Measurements from ENCODE around the gene LGALS3. TPM values are rescaled to one million over a fixed set of nuclear protein-coding genes. Genes with fewer than 3 reads are reported as not detected.

Gene LGALS3
- total RNA-seq, 4 donors from 2014 or later, result 253 to 467 (median 361) TPM

DNA sequence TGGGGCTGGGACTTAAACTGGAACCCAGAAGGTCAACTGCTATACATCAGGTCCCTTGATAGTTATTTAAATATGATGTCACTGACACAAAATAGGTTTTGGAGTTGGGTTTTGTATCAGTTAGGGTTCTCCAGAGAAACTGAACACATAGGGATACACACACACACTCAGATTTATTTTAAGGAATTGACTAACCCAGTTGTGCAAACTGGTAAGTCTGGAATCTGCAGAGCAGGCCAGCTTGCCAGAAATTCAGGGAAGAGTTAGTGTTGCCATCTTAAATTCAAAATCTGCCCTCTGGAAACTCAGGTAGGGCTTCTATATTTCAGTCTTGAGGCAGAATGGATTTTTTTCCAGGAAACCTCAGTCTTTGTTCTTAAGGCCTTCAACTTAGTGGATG is 40.7 kb upstream of the LGALS3 start:
- no peak overlapping the region for H3K27ac ChIP-seq
- no peak overlapping the region for H3K4me3 ChIP-seq
- TF ChIP-seq, protein P1, sequence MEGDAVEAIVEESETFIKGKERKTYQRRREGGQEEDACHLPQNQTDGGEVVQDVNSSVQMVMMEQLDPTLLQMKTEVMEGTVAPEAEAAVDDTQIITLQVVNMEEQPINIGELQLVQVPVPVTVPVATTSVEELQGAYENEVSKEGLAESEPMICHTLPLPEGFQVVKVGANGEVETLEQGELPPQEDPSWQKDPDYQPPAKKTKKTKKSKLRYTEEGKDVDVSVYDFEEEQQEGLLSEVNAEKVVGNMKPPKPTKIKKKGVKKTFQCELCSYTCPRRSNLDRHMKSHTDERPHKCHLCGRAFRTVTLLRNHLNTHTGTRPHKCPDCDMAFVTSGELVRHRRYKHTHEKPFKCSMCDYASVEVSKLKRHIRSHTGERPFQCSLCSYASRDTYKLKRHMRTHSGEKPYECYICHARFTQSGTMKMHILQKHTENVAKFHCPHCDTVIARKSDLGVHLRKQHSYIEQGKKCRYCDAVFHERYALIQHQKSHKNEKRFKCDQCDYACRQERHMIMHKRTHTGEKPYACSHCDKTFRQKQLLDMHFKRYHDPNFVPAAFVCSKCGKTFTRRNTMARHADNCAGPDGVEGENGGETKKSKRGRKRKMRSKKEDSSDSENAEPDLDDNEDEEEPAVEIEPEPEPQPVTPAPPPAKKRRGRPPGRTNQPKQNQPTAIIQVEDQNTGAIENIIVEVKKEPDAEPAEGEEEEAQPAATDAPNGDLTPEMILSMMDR (IDR thresholded peaks at IDR 0.05), result no peak
- no peak for TF ChIP-seq POLR2AphosphoS5 (IDR thresholded peaks at IDR 0.05)
- ATAC-seq, result no peak
- H3K4me1 ChIP-seq, result peaks cover 0 to 20% (median 0%) of the 10 kb centered on the region in 3 donors
- H3K9me3 ChIP-seq, result no peaks in the 10 kb centered on the region
- H3K36me3 ChIP-seq, result no peaks in the 10 kb centered on the region
- H3K27me3 ChIP-seq, result no peaks in the 10 kb centered on the region

DNA sequence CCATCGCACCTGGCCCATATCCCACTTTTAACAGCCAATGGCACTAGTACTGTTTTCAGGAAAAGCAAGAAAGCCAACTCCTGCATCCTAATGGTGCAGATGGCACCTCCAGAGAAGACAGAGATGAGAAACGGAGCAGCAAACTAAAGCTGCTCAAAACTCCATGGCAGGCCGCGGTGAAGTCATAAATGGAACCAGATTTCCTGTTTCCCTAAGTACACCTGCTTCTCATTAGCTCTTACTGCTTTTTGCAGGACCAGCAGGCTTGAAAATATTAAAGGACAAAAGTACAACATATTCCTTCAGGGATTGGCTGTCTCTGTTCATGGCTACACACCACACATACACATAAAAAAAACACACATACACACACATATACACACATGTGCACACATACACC is 36.7 kb upstream of the LGALS3 start:
- H3K9me3 ChIP-seq, result no peaks in the 10 kb centered on the region
- no peaks in the 10 kb centered on the region for H3K36me3 ChIP-seq
- H3K27ac ChIP-seq, result no peak overlapping the region
- WGBS, 2 donors (ENCODE audit: low coverage in 1 of 2), result 50 to 60% methylated on average over 2 to 3 of the region's 4 CpGs
- H3K4me3 ChIP-seq, result no peak overlapping the region
- no peak for ATAC-seq
- H3K4me1 ChIP-seq, result peaks cover 0 to 20% (median 0%) of the 10 kb centered on the region in 3 donors
- no peaks in the 10 kb centered on the region for H3K27me3 ChIP-seq
- TF ChIP-seq POLR2AphosphoS5 (IDR thresholded peaks at IDR 0.05), result no peak
- no peak for TF ChIP-seq EP300 (IDR thresholded peaks at IDR 0.05)
- TF ChIP-seq, protein P1 (IDR thresholded peaks at IDR 0.05), result no peak
- no peak for TF ChIP-seq POLR2A (IDR thresholded peaks at IDR 0.05)

DNA sequence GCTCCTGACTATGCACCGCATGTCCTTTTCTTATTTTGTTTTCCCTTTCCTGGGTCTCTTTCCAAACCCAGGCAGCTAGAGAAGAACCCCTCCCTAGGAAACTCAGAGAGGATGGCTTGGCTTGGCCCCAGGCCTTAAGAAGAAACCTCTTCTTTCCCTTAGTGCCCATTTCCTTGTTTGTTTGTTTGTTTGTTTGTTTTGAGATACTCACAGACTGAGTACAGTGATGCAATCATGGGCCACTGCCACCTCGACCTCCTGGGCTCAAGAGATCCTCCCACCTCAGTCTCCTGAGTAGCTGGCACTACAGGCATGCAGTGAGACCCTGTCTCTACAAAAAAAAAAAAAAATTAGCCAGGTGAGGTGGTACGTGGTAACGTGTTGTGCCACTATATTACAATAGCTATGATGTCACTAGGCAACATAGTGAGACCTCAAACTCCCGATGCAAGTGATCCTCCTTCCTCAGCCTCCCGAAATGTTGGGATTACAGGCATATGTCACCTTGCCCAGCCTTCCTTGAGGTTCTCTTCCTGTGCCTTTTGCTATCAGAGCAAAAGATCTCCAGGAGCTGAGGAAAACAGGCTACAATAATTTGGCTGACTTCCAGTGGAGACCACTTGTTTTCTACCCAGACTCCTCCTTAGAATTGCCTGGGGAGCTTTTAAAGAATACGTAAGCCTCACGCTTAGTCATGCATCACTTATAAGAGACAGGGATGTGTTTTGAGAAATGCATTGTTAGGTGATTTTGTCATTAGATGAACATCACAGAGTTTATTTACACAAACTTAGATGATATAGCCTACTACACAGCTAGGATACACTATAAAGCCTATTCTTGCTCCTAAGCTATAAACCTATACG is 34.5 kb upstream of the LGALS3 start:
- WGBS, 2 donors (ENCODE audit: low coverage in 1 of 2), result 68 to 70% methylated on average over 7 to 9 of the region's 9 CpGs
- TF ChIP-seq EP300 (IDR thresholded peaks at IDR 0.05) (no peak), POLR2A (IDR thresholded peaks at IDR 0.05) (no peak), POLR2AphosphoS5 (IDR thresholded peaks at IDR 0.05) (no peak)
- TF ChIP-seq, protein P1 (IDR thresholded peaks at IDR 0.05), result no peak
- Histone ChIP-seq H3K4me3 (no peak overlapping the region), H3K27ac (no peak overlapping the region), H3K9me3 (no peaks in the 10 kb centered on the region), H3K4me1 (peaks cover 0 to 38% (median 0%) of the 10 kb centered on the region in 3 donors), H3K36me3 (no peaks in the 10 kb centered on the region), H3K27me3 (no peaks in the 10 kb centered on the region)
- no peak for ATAC-seq

DNA sequence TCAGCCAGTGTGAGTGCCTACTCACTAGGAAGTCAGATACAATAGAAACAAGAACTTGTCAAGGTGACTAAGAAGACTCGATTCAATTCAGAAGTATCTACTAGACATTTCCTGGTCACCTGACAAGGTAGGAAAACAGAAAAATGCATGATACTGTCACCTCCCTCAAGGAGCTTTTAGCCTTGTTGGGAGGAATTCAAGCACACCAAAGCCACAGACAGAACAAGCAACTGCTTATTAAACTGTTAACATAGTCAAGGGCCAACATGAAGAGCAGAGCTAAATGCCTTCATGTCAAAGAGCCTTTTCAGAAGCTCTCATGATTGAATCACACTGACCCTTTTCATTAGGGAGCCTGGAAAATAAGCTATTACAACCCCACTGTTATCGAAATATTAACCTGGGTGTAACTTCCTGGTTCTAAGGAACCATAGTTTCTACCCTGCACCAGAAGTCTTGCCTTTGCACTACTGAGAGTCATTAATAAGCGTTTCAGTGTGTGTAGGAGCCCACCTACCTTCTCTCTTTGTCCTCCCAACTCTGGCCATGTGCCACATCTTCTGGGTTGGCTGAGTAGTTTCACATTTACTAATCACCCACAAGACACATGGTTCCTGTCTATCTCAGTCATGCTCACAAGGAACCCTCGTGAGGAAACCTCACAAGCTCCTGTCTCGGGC is 31.0 kb upstream of the LGALS3 start:
- TF ChIP-seq POLR2AphosphoS5 (IDR thresholded peaks at IDR 0.05) (no peak), EP300 (IDR thresholded peaks at IDR 0.05) (no peak), POLR2A (IDR thresholded peaks at IDR 0.05) (no peak)
- TF ChIP-seq, protein P1 (IDR thresholded peaks at IDR 0.05), result no peak
- peak overlapping the region in 3 of 4 donors; percentile 57 to 65 (median 60) for H3K27ac ChIP-seq

More for the DNA sequence above, 31.0 kb upstream of the LGALS3 start:
- no peaks in the 10 kb centered on the region for H3K36me3 ChIP-seq
- H3K9me3 ChIP-seq, result no peaks in the 10 kb centered on the region
- H3K27me3 ChIP-seq, result no peaks in the 10 kb centered on the region
- no peak for ATAC-seq
- WGBS, 2 donors (ENCODE audit: low coverage in 1 of 2), result 71 to 100% methylated on average over 2 to 5 of the region's 5 CpGs
- no peak overlapping the region for H3K4me3 ChIP-seq
- H3K4me1 ChIP-seq, result peaks cover 8 to 57% (median 14%) of the 10 kb centered on the region in 3 donors
